Heart right ventricle (tissue), 16 donors: ENCODE data around the gene PRR23B. TPM values are rescaled to one million over a fixed set of nuclear protein-coding genes. Genes with fewer than 3 reads are reported as not detected.

Experiments
- ATAC-seq, 8 donors: fragments of 200-7000 bp; cut with Tn5 transposase; one replicate each; pipeline ENCODE4 v1.9.1; 2020; ENCODE audit warnings: mild to moderate bottlenecking in 8 of 8, moderate library complexity in 8 of 8, moderate number of reproducible peaks in 1 of 8
- DNase-seq, 2 donors: peaks; one replicate each; pipeline ENCODE4 v3.0.0-alpha.2; 2020
- H3K27ac ChIP-seq, 10 donors: fragments of 200-600 bp; sonication (generic) in 2 of 10; one replicate each; pipeline versions ENCODE4 v1.5.0 to v1.8.0; 2020 to 2022; ENCODE audit warnings: mild to moderate bottlenecking in 3 of 10
- H3K27me3 ChIP-seq, 7 donors: fragments of 200-600 bp; one replicate each; pipeline ENCODE4 v1.8.0; 2021 to 2022; ENCODE audit warnings: mild to moderate bottlenecking in 2 of 7
- H3K36me3 ChIP-seq, 9 donors: fragments of 200-600 bp; sonication (generic) in 1 of 9; one replicate each; pipeline versions ENCODE4 v1.5.0 to v1.8.0; 2020 to 2022; ENCODE audit warnings: mild to moderate bottlenecking in 2 of 9
- H3K4me1 ChIP-seq, 9 donors: fragments of 200-600 bp; sonication (generic) in 1 of 9; one replicate each; pipeline versions ENCODE4 v1.5.0 to v1.8.0; 2020 to 2022; ENCODE audit warnings: mild to moderate bottlenecking in 4 of 9
- H3K4me3 ChIP-seq, 10 donors: fragments of 200-600 bp; sonication (generic) in 2 of 10; one replicate each; pipeline versions ENCODE4 v1.5.0 to v1.8.0; 2020 to 2022; ENCODE audit warnings: mild to moderate bottlenecking in 7 of 10, moderate library complexity in 2 of 10
- H3K9me3 ChIP-seq, 11 donors: fragments of 200-600 bp in 10 of 11; sonication (generic) in 2 of 11; one replicate each; pipeline versions ENCODE4 v1.5.0 to v1.8.0; 2013 to 2022; ENCODE audit warnings: mild to moderate bottlenecking in 2 of 11, control low read depth in 1 of 11, moderate library complexity in 1 of 11
- CTCF ChIP-seq, 9 donors: fragments of 200-600 bp; sonication (generic) in 2 of 9; IDR thresholded peaks; one replicate each; pipeline versions ENCODE4 v1.5.0 to v1.8.0; 2021 to 2022; ENCODE audit warnings: antibody characterized with exemption in 9 of 9, mild to moderate bottlenecking in 5 of 9, moderate library complexity in 1 of 9
- WGBS, 2 donors: extraction: QIAGEN DNeasy Blood & Tissue Kit; methylation state at CpG; one replicate each; pipeline ENCODE4 v1.1.7; 2013; ENCODE audit warnings: inconsistent platforms in 1 of 2; 5-methylcytosine and 5-hydroxymethylcytosine counted together
- intact Hi-C, 10 donors: fragments of 100-400 bp; cut with DNase I; formaldehyde crosslinking; loops; one replicate each; pipeline versions ENCODE4 v1.11.1 to v1.14.2; 2022
- polyA plus RNA-seq, 2 donors: library from polyadenylated mRNA; stranded (reverse); fragments of 200-250 nt; gene quantifications; one replicate each; pipeline ENCODE4 v1.2.3, GENCODE V29; 2013
- total RNA-seq, 10 donors: library from RNA; stranded (reverse); fragmentation: NEBNext Ultra II Directional in 3 of 10; extraction: Animal tissue kit (Norgen Biotek cat#: 25700) in 3 of 10; gene quantifications; one replicate each; pipeline versions ENCODE4 v1.2.1 to v1.2.4, GENCODE V29; 2021 to 2023
- donor health status: Arrhythmogenic right ventricular cardiomyopathy.
- donor health status: ischemic (EF 13 %, LVEDD 7.1; RV severe dilation, severe dysfunction).
- donor health status: healthy with polysubstance abuse.
- donor health status: DM: no; HTN: yes; CAD: no.
- donor health status: DM: no; HTN: no; CAD: no.
- donor health status: ischemic (EF 25% LVEDD 6.9; RV normal size, moderate dysfunction).
- donor health status: ischemic (EF 25% LVEDD 5.7; RV mildly dilated, moderate dysfunction).
- donor health status: healthy.
- donor health status: DM: yes; HTN: yes; CAD: no.
- donor health status: Ischemic cardiomyopathy.
- donor health status: ischemic (EF 35%, LVEDD 5.7; RV mildly dilated, moderate dysfunction).
- donor health status: nonischemic (EF 11% LVEDD 7.7; RV severe dilation, severe dysfunction).
- donor health status: DM: yes; HTN: yes; CAD: no.
- donor health status: PGD.
- donor health status: ischemic (EF 29% LVEDD 5.4; RV normal size, mild dysfunction).
- donor health status: nonischemic (EF 23%, LVEDD 6.1; RV moderate dilation, normal function).

PRR23B gene
- total and polyA plus RNA-seq, 12 donors, result not detected

- no peak for TF ChIP-seq CTCF (IDR thresholded peaks at IDR 0.05)
- Histone ChIP-seq H3K4me3 (no peak overlapping the region), H3K27me3 (peaks cover 0 to 29% (median 5%) of the 10 kb centered on the region in 7 donors), H3K36me3 (no peaks in the 10 kb centered on the region), H3K4me1 (no peaks in the 10 kb centered on the region), H3K27ac (no peak overlapping the region), H3K9me3 (peaks cover 0 to 13% (median 3%) of the 10 kb centered on the region in 11 donors)
- intact Hi-C loops, result no loop called here
- WGBS, 2 donors, result 63 to 83% methylated on average over 1 of the region's 1 CpG
- DNase-seq (no peak), ATAC-seq (no peak)
Measured at GRCh38 chr3:138995706-138996105, 25.0 kb downstream of the PRR23B start.

GRCh38 chr3:138987181-138987580 lies 33.5 kb downstream of the PRR23B start:
- ATAC-seq (no peak), DNase-seq (no peak)
- no peaks in the 10 kb centered on the region for H3K36me3 ChIP-seq
- H3K27ac ChIP-seq, result no peak overlapping the region
- no peak overlapping the region for H3K4me3 ChIP-seq
- H3K9me3 ChIP-seq, result no peaks in the 10 kb centered on the region
- WGBS, 2 donors, result 78 to 96% methylated on average over 2 of the region's 2 CpGs
- no peaks in the 10 kb centered on the region for H3K4me1 ChIP-seq
- TF ChIP-seq CTCF (IDR thresholded peaks at IDR 0.05), result no peak
- intact Hi-C loops, result no loop called here
- peaks cover 0 to 3% (median 0%) of the 10 kb centered on the region in 7 donors for H3K27me3 ChIP-seq

GRCh38 chr3:138985932-138986331 lies 34.8 kb downstream of the PRR23B start:
- Histone ChIP-seq H3K27me3 (peaks cover 0 to 7% (median 0%) of the 10 kb centered on the region in 7 donors), H3K36me3 (no peaks in the 10 kb centered on the region), H3K4me3 (no peak overlapping the region), H3K27ac (no peak overlapping the region), H3K9me3 (no peaks in the 10 kb centered on the region), H3K4me1 (no peaks in the 10 kb centered on the region)
- WGBS, 2 donors, result 38 to 59% methylated on average over 4 of the region's 4 CpGs
- intact Hi-C loops, result no loop called here
- ATAC-seq (no peak), DNase-seq (no peak)
- TF ChIP-seq CTCF (IDR thresholded peaks at IDR 0.05), result no peak

GRCh38 chr3:138984816-138985215 lies 35.9 kb downstream of the PRR23B start:
- no peaks in the 10 kb centered on the region for H3K9me3 ChIP-seq
- no peaks in the 10 kb centered on the region for H3K4me1 ChIP-seq
- H3K4me3 ChIP-seq, result no peak overlapping the region
- TF ChIP-seq CTCF (IDR thresholded peaks at IDR 0.05), result no peak
- WGBS, 2 donors, result 62 to 68% methylated on average over 3 of the region's 3 CpGs
- ATAC-seq (no peak), DNase-seq (no peak)
- peaks cover 0 to 7% (median 0%) of the 10 kb centered on the region in 7 donors for H3K27me3 ChIP-seq
- intact Hi-C loops, result no loop called here
- no peak overlapping the region for H3K27ac ChIP-seq
- H3K36me3 ChIP-seq, result no peaks in the 10 kb centered on the region
